Measurements from ENCODE around the gene ZNF496. TPM values are rescaled to one million over a fixed set of nuclear protein-coding genes. Genes with fewer than 3 reads are reported as not detected.

ZNF496 gene
- total RNA-seq, 2 donors from 2014 or later: 30.0 to 53.4 TPM

GRCh38 chr1:247373721-247374141 lies 42.1 kb upstream of the ZNF496 start:
- intact Hi-C loops (cut with DNase I): no loop called here
- peak; percentile 23 to 54 (median 34) for DNase-seq
- Histone ChIP-seq H3K4me3 (no peak overlapping the region), H3K9me3 (no peaks in the 10 kb centered on the region), H3K36me3 (replicated peaks in 1 of 2; ENCODE audit: insufficient read depth in 1 of 2, low read depth in 2 of 2) (no peaks in the 10 kb centered on the region), H3K4me1 (no peaks in the 10 kb centered on the region), H3K27me3 (peaks cover 0 to 4% of the 10 kb centered on the region in 2 donors), H3K27ac (no peak overlapping the region)
- WGBS, 2 donors: 12 to 28% methylated on average over 25 to 26 of the region's 26 CpGs
- TF ChIP-seq, protein P1, sequence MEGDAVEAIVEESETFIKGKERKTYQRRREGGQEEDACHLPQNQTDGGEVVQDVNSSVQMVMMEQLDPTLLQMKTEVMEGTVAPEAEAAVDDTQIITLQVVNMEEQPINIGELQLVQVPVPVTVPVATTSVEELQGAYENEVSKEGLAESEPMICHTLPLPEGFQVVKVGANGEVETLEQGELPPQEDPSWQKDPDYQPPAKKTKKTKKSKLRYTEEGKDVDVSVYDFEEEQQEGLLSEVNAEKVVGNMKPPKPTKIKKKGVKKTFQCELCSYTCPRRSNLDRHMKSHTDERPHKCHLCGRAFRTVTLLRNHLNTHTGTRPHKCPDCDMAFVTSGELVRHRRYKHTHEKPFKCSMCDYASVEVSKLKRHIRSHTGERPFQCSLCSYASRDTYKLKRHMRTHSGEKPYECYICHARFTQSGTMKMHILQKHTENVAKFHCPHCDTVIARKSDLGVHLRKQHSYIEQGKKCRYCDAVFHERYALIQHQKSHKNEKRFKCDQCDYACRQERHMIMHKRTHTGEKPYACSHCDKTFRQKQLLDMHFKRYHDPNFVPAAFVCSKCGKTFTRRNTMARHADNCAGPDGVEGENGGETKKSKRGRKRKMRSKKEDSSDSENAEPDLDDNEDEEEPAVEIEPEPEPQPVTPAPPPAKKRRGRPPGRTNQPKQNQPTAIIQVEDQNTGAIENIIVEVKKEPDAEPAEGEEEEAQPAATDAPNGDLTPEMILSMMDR (IDR thresholded peaks at IDR 0.05): peak in 4 of 7 experiments; percentile 20 to 40 (median 24)
- no peak for TF ChIP-seq POLR2A (IDR thresholded peaks at IDR 0.05)
- ATAC-seq: peak; percentile 33

GRCh38 chr1:247371801-247372259 lies 40.2 kb upstream of the ZNF496 start:
- intact Hi-C loops (cut with DNase I): no loop called here
- peaks cover 0 to 2% of the 10 kb centered on the region in 2 donors for H3K27me3 ChIP-seq
- DNase-seq (no peak), ATAC-seq (no peak)
- H3K4me1 ChIP-seq: no peaks in the 10 kb centered on the region
- H3K27ac ChIP-seq: no peak overlapping the region
- H3K4me3 ChIP-seq: no peak overlapping the region
- H3K9me3 ChIP-seq: no peaks in the 10 kb centered on the region
- no peaks in the 10 kb centered on the region for H3K36me3 ChIP-seq (replicated peaks in 1 of 2; ENCODE audit: insufficient read depth in 1 of 2, low read depth in 2 of 2)
- no peak for TF ChIP-seq POLR2A (IDR thresholded peaks at IDR 0.05)
- TF ChIP-seq, protein P1 (IDR thresholded peaks at IDR 0.05): no peak
- WGBS, 2 donors: 80 to 81% methylated on average over 16 of the region's 16 CpGs

GRCh38 chr1:247370786-247371732 lies 39.4 kb upstream of the ZNF496 start:
- Histone ChIP-seq H3K9me3 (no peaks in the 10 kb centered on the region), H3K27ac (no peak overlapping the region), H3K27me3 (no peaks in the 10 kb centered on the region), H3K4me3 (no peak overlapping the region), H3K4me1 (no peaks in the 10 kb centered on the region), H3K36me3 (replicated peaks in 1 of 2; ENCODE audit: insufficient read depth in 1 of 2, low read depth in 2 of 2) (no peaks in the 10 kb centered on the region)
- DNase-seq (peak; percentile 18 to 39 (median 30)), ATAC-seq (no peak)
- no peak for TF ChIP-seq POLR2A (IDR thresholded peaks at IDR 0.05)
- TF ChIP-seq, protein P1 (IDR thresholded peaks at IDR 0.05): no peak
- intact Hi-C loops (cut with DNase I): no loop called here
- 56 to 57% methylated on average over 16 of the region's 16 CpGs for WGBS, 2 donors

GRCh38 chr1:247368490-247369145 lies 37.0 kb upstream of the ZNF496 start:
- ATAC-seq (no peak), DNase-seq (no peak)
- Histone ChIP-seq H3K27me3 (no peaks in the 10 kb centered on the region), H3K4me3 (no peak overlapping the region), H3K27ac (no peak overlapping the region), H3K36me3 (replicated peaks in 1 of 2; ENCODE audit: insufficient read depth in 1 of 2, low read depth in 2 of 2) (no peaks in the 10 kb centered on the region), H3K9me3 (no peaks in the 10 kb centered on the region), H3K4me1 (no peaks in the 10 kb centered on the region)
- TF ChIP-seq, protein P1 (IDR thresholded peaks at IDR 0.05): no peak
- no peak for TF ChIP-seq POLR2A (IDR thresholded peaks at IDR 0.05)
- intact Hi-C loops (cut with DNase I): no loop called here
- 42 to 49% methylated on average over 7 of the region's 7 CpGs for WGBS, 2 donors
